SK-N-SH (cell line): ENCODE data around the gene FBN1. TPM values are rescaled to one million over a fixed set of nuclear protein-coding genes. Genes with fewer than 3 reads are reported as not detected.

Experiments used
- CTCF ChIA-PET: fragments of 300-600, 350-600 bp; formaldehyde crosslinking; extraction: SDS; loops from one replicate; lab custom pipeline; 2021; lab: Yijun Ruan, JAX
- POLR2A ChIA-PET: fragments of 350-600 bp; sonication (Branson Sonifier 250); formaldehyde crosslinking; extraction: SDS; loops from one replicate; lab custom pipeline; 2020; ENCODE audit warnings: antibody characterized with exemption, inconsistent platforms; lab: Yijun Ruan, JAX
- DNase-seq: peaks from one replicate; pipeline ENCODE4 v3.0.0; 2012
- H2AFZ ChIP-seq: fragments of 200-600 bp; sonication (generic); 2 replicates; pipeline ENCODE4 v1.8.1; 2016; ENCODE audit warnings: antibody characterized with exemption, mild to moderate bottlenecking, low read depth
- H3F3A ChIP-seq: fragments of 200-600 bp; sonication (generic); replicated peaks from 2 replicates; pipeline ENCODE3; 2016; ENCODE audit warnings: antibody characterized with exemption, mild to moderate bottlenecking; ENCODE audit not compliant: insufficient read depth
- H3K27ac ChIP-seq, 2 experiments: fragments of 200-500 bp in 1 of 2; fragments of 200-600 bp in 1 of 2; sonication (Bioruptor generic) in 1 of 2; sonication (generic), shearing (Covaris generic) in 1 of 2; 2 replicates each; pipeline versions ENCODE4 v1.5.1 to v1.6.1; 2014 to 2016; ENCODE audit warnings: low read depth in 2 of 2, inconsistent platforms in 1 of 2, low read length in 1 of 2, mild to moderate bottlenecking in 1 of 2, mixed read lengths in 1 of 2
- H3K27me3 ChIP-seq: fragments of 200-600 bp; sonication (generic), shearing (Covaris generic); 2 replicates; pipeline ENCODE4 v1.6.1; 2016; ENCODE audit warnings: mixed run types; ENCODE audit not compliant: insufficient read depth
- H3K36me3 ChIP-seq, 2 experiments: fragments of 200-500 bp in 1 of 2; fragments of 200-600 bp in 1 of 2; sonication (Bioruptor generic) in 1 of 2; sonication (generic) in 1 of 2; replicated peaks in 1 of 2; 2 replicates each; pipeline versions ENCODE3 to v1.5.1; 2014 to 2016; ENCODE audit warnings: low read length in 1 of 2, mild to moderate bottlenecking in 1 of 2; ENCODE audit not compliant: insufficient read depth in 2 of 2, control insufficient read depth in 1 of 2
- H3K4me1 ChIP-seq, 2 experiments: fragments of 200-500 bp in 1 of 2; fragments of 200-600 bp in 1 of 2; sonication (Bioruptor generic) in 1 of 2; sonication (generic), shearing (Covaris generic) in 1 of 2; 2 replicates each; pipeline versions ENCODE4 v1.5.1 to v1.6.1; 2014 to 2016; ENCODE audit warnings: low read depth in 1 of 2, low read length in 1 of 2, mixed run types in 1 of 2; ENCODE audit not compliant: insufficient read depth in 2 of 2, control insufficient read depth in 1 of 2
- H3K4me2 ChIP-seq: fragments of 200-600 bp; sonication (generic), shearing (Covaris generic); 2 replicates; pipeline ENCODE4 v1.6.1; 2017; ENCODE audit warnings: mixed run types
- H3K4me3 ChIP-seq, 2 experiments: fragments of 200-500 bp in 1 of 2; fragments of 200-600 bp in 1 of 2; sonication (Bioruptor generic) in 1 of 2; sonication (generic), shearing (Covaris generic) in 1 of 2; 2 replicates each; pipeline versions ENCODE4 v1.5.1 to v1.8.1; 2014 to 2016; ENCODE audit warnings: low read depth in 2 of 2, inconsistent platforms in 1 of 2, low read length in 1 of 2, mild to moderate bottlenecking in 1 of 2, mixed read lengths in 1 of 2, moderate library complexity in 1 of 2
- H3K79me2 ChIP-seq: fragments of 200-600 bp; sonication (generic); 2 replicates; pipeline ENCODE4 v1.8.1; 2017; ENCODE audit warnings: mild to moderate bottlenecking; ENCODE audit not compliant: insufficient read depth
- H3K9ac ChIP-seq: fragments of 200-600 bp; sonication (generic); 2 replicates; pipeline ENCODE4 v1.6.1; 2017; ENCODE audit warnings: mixed run types
- H3K9me2 ChIP-seq: fragments of 200-600 bp; sonication (generic); 2 replicates; pipeline ENCODE4 v1.6.1; 2017; ENCODE audit warnings: mixed run types
- H3K9me3 ChIP-seq: fragments of 200-600 bp; sonication (generic); 2 replicates; pipeline ENCODE4 v1.6.1; 2017; ENCODE audit warnings: mixed run types, mild to moderate bottlenecking, moderate library complexity
- H4K20me1 ChIP-seq: fragments of 200-600 bp; sonication (generic); 2 replicates; pipeline ENCODE4 v1.6.1; 2017; ENCODE audit warnings: mild to moderate bottlenecking, mixed run types; ENCODE audit not compliant: insufficient read depth
- CHD2 ChIP-seq: fragments of 150-350 bp; IDR thresholded peaks from 2 replicates; pipeline ENCODE4 v1.6.1; 2018; ENCODE audit warnings: low read length; ENCODE audit not compliant: partially characterized antibody
- FOSL2 ChIP-seq: IDR thresholded peaks from 2 replicates; pipeline ENCODE4 v1.4.0; 2012; ENCODE audit warnings: low read depth, mild to moderate bottlenecking, moderate library complexity, borderline replicate concordance
- GATA2 ChIP-seq: sonication (generic); formaldehyde crosslinking; IDR thresholded peaks from 2 replicates; pipeline ENCODE4 v1.5.0; 2020; ENCODE audit warnings: mild to moderate bottlenecking, missing genetic modification reagents
- MEF2A ChIP-seq: IDR thresholded peaks from 2 replicates; pipeline ENCODE4 v1.4.0; 2012; ENCODE audit warnings: low read depth, borderline replicate concordance
- MXI1 ChIP-seq: IDR thresholded peaks from 2 replicates; pipeline ENCODE4 v1.6.1; 2012; ENCODE audit warnings: mild to moderate bottlenecking, low read depth, low read length, improper control_type of control experiment
- RCOR1 ChIP-seq: fragments of 150-350 bp; IDR thresholded peaks from 2 replicates; pipeline ENCODE4 v1.6.1; 2017; ENCODE audit warnings: antibody characterized with exemption, low read length
- RFX5 ChIP-seq: IDR thresholded peaks from 2 replicates; pipeline ENCODE4 v1.6.1; 2012; ENCODE audit warnings: mild to moderate bottlenecking, improper control_type of control experiment, low read length
- SMC3 ChIP-seq: IDR thresholded peaks from 2 replicates; pipeline ENCODE4 v1.6.1; 2012; ENCODE audit warnings: low read depth, low read length, improper control_type of control experiment
- TAF1 ChIP-seq: IDR thresholded peaks from 2 replicates; pipeline ENCODE4 v1.6.1; 2012; ENCODE audit warnings: low read depth, mild to moderate bottlenecking, low read length, moderate library complexity, borderline replicate concordance
- TEAD4 ChIP-seq: IDR thresholded peaks from 2 replicates; pipeline ENCODE4 v1.4.0; 2012; ENCODE audit warnings: mild to moderate bottlenecking, borderline replicate concordance; ENCODE audit not compliant: insufficient read depth
- YY1 ChIP-seq: IDR thresholded peaks from 2 replicates; pipeline ENCODE4 v1.4.0; 2012; ENCODE audit warnings: low read depth, mild to moderate bottlenecking
- WGBS: methylation state at CpG from one replicate; pipeline ENCODE4 v1.1.6; 2017; ENCODE audit warnings: low lambda C conversion rate; 5-methylcytosine and 5-hydroxymethylcytosine counted together
- polyA plus RNA-seq, 3 experiments: library from polyadenylated mRNA; depleted of rRNA; stranded (reverse); fragments of >200 nt; gene quantifications; 2 replicates each; pipeline ENCODE4 v1.2.3, GENCODE V29; 2012
- TF ChIP-seq, protein P1 (sequence below): fragments of 150-350 bp; IDR thresholded peaks from 2 replicates; pipeline ENCODE4 v1.6.1; 2017; ENCODE audit warnings: antibody characterized with exemption, low read length, low read depth, borderline replicate concordance
- TF ChIP-seq, protein P2 (sequence below): IDR thresholded peaks from 2 replicates; pipeline ENCODE4 v1.6.1; 2012; ENCODE audit warnings: mild to moderate bottlenecking, low read depth, low read length, moderate library complexity

Gene FBN1
- polyA plus RNA-seq, 1 of the 3 experiments (the other 2 are of a cell fraction) = 248 TPM

DNA sequence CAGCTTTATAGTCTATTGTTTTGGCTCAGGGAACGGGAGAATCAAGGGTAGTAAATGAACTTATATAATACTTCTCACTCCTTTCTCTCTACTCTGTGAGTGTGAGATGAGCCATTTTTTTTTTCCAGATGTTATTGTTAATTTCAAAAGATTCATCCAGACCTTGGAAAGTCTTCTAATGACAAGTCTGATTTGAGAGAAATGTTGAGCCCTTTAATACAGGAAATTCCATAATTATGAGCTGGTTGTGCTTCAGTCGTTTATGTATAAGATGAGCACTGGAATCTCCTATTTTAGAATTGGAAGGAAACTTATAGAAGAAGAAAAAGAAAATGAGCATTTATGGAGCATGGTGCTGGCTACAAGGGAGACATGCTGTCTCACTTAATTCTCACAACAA, 92.0 kb downstream of the FBN1 start (continued):
- TF ChIP-seq, protein P1, sequence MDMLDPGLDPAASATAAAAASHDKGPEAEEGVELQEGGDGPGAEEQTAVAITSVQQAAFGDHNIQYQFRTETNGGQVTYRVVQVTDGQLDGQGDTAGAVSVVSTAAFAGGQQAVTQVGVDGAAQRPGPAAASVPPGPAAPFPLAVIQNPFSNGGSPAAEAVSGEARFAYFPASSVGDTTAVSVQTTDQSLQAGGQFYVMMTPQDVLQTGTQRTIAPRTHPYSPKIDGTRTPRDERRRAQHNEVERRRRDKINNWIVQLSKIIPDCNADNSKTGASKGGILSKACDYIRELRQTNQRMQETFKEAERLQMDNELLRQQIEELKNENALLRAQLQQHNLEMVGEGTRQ = no peak
- peak; percentile 24; the same call in 1 of the 2 replicates for TF ChIP-seq FOSL2
- TF ChIP-seq SMC3 = no peak
- TF ChIP-seq YY1 = no peak
- no peak for TF ChIP-seq CHD2
- TF ChIP-seq RCOR1 = no peak
- no peak for TF ChIP-seq MEF2A
- TF ChIP-seq MXI1 = no peak
- no peak for TF ChIP-seq GATA2 (CRISPR knock-in tag)
- 0 out of 2 replicates have a peak, but pooled peaks have one; percentile 50 for TF ChIP-seq TEAD4
- no peak for TF ChIP-seq RFX5
- TF ChIP-seq, protein P2, sequence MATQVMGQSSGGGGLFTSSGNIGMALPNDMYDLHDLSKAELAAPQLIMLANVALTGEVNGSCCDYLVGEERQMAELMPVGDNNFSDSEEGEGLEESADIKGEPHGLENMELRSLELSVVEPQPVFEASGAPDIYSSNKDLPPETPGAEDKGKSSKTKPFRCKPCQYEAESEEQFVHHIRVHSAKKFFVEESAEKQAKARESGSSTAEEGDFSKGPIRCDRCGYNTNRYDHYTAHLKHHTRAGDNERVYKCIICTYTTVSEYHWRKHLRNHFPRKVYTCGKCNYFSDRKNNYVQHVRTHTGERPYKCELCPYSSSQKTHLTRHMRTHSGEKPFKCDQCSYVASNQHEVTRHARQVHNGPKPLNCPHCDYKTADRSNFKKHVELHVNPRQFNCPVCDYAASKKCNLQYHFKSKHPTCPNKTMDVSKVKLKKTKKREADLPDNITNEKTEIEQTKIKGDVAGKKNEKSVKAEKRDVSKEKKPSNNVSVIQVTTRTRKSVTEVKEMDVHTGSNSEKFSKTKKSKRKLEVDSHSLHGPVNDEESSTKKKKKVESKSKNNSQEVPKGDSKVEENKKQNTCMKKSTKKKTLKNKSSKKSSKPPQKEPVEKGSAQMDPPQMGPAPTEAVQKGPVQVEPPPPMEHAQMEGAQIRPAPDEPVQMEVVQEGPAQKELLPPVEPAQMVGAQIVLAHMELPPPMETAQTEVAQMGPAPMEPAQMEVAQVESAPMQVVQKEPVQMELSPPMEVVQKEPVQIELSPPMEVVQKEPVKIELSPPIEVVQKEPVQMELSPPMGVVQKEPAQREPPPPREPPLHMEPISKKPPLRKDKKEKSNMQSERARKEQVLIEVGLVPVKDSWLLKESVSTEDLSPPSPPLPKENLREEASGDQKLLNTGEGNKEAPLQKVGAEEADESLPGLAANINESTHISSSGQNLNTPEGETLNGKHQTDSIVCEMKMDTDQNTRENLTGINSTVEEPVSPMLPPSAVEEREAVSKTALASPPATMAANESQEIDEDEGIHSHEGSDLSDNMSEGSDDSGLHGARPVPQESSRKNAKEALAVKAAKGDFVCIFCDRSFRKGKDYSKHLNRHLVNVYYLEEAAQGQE = no peak

DNA sequence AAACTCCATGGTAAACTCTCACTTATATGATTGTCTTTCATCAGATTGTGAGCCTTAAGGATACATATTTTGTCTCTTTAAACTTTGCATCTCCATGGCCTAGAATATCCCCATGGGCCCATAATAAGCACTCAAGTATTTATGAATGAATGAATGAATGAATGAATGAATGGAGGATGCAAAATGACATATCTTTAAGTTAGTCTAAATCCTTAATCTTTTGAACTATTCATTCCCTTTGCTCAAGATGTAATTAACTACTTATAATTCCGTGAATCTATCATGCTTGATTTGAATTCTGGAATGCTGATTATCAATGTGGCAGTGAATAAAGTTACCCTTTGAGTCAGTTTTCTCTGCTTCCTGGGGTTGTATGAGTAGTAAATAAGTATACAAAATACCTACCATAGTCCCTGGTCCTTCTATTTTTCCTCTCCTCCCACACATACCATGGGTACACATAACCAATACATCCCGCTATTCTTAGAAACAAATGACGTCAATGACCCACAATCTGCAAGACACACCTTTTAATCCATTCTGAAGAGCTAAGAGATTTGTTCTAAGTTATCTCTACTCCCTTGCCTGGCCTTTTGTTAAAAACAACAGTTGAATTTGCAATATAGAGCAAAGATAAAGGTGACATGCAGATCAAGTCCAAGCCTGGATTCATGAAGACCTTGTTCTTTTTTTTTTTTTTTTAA, 94.5 kb downstream of the FBN1 start:
- no peak for TF ChIP-seq CHD2
- TF ChIP-seq TAF1 = no peak
- Histone ChIP-seq H4K20me1 (peaks cover 8% of the 10 kb centered on the region; the same call in 1 of the 2 replicates), H3K9me3 (no peaks in the 10 kb centered on the region), H3K9ac (no peak overlapping the region), H3K4me2 (no peak overlapping the region), H3K27ac (peak overlapping the region in 1 of 2 experiments; percentile 94; a peak in 1 of 4 replicates), H3K79me2 (peaks cover 98% of the 10 kb centered on the region), H3K27me3 (no peaks in the 10 kb centered on the region), H3F3A (peaks cover 70% of the 10 kb centered on the region), H2AFZ (no peak overlapping the region), H3K36me3 (peaks cover 7 to 44% of the 10 kb centered on the region in 2 experiments), H3K4me1 (peaks cover 16 to 76% of the 10 kb centered on the region in 2 experiments), H3K9me2 (no peaks in the 10 kb centered on the region), H3K4me3 (no peak overlapping the region)
- 96% methylated on average over 3 of the region's 3 CpGs for WGBS
- CTCF ChIA-PET = no interaction called here
- DNase-seq = no peak
- POLR2A ChIA-PET = no interaction called here
